Right ventricle myocardium inferior (tissue), 1 donor: ENCODE results near the gene PCNA. TPM values are rescaled to one million over a fixed set of nuclear protein-coding genes. Genes with fewer than 3 reads are reported as not detected.
"Not testable (repeated sequence)": the region's sequence is repeated elsewhere in the genome, so short reads cannot be mapped to it uniquely, and the experiment has no call there.

Source experiments
- ATAC-seq: fragments of 200-7000 bp; cut with Tn5 transposase; one replicate; pipeline ENCODE4 v1.9.1; 2020; ENCODE audit warnings: mild to moderate bottlenecking, moderate library complexity
- DNase-seq: peaks from one replicate; pipeline ENCODE4 v3.0.0; 2021; ENCODE audit errors: missing footprints
- intact Hi-C: fragments of 100-400 bp; cut with DNase I; formaldehyde crosslinking; loops from one replicate; pipeline ENCODE4 v1.11.0; 2022
- total RNA-seq: library from RNA; stranded (reverse); fragmentation: NEBNext Ultra II Directional; extraction: Animal tissue kit (Norgen Biotek cat#: 25700); gene quantifications from one replicate; pipeline ENCODE4 v1.2.1, GENCODE V29; 2021
- donor health status: DM: no; HTN: yes; CAD: no; lungs with severe emphysema.

The PCNA gene
- total RNA-seq, 1 donor from 2014 or later, result 35.8 TPM

DNA sequence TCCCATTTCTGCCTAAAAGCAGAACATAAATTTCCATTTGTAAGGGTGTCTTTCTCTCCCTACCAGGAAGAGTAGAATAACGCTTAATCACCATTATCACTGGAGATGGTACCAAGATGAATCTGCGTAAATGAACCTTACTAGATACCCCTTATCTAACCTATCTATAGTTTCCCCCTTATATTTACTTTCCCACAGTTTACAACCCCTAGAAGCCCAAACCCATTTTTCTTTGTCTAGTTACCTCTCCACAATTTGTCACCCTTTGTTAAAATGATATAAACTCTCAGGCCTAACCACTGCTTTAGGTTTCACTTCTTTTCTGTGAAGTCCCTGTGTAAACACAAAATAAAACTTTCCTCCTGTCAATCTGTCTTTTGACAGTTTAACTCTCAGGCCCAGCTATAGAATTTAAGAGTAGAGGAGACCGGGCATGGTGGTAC, 45.5 kb downstream of the PCNA start:
- DNase-seq (no peak), ATAC-seq (no peak)
- intact Hi-C loops, result loop anchor here (10.0 kb wide), 1 partner anchor 69 kb away; the partner anchor contains the start of gene SLC23A2

DNA sequence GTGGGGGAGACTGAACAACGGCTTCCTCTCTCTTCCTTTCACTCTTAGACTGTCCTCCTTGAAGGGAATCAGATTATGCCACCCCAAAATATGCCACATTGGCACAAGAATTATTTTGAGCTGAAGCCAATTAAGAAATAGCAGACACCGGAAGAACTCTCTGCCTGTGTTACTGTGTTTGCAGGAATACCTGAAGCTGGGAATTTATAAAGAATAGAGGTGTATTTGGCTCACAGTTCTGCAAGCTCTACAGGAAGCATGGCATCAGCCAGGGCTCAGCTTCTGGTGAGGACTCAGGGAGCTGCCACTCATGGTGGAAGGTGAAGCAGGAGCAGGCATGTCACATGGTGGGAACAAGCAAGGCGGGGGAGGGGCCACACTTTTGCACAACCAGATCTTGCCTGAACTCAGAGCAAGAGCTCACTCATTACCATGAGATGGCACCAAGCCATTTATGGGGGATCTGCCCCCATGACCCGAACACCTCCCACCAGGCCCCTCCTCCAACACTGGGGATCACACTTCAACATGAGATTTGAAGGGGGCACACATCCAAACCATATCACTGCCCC, 46.0 kb downstream of the PCNA start:
- ATAC-seq (no peak), DNase-seq (no peak)
- intact Hi-C loops, result loop anchor here (10.0 kb wide), 1 partner anchor 69 kb away; the partner anchor contains the start of gene SLC23A2

DNA sequence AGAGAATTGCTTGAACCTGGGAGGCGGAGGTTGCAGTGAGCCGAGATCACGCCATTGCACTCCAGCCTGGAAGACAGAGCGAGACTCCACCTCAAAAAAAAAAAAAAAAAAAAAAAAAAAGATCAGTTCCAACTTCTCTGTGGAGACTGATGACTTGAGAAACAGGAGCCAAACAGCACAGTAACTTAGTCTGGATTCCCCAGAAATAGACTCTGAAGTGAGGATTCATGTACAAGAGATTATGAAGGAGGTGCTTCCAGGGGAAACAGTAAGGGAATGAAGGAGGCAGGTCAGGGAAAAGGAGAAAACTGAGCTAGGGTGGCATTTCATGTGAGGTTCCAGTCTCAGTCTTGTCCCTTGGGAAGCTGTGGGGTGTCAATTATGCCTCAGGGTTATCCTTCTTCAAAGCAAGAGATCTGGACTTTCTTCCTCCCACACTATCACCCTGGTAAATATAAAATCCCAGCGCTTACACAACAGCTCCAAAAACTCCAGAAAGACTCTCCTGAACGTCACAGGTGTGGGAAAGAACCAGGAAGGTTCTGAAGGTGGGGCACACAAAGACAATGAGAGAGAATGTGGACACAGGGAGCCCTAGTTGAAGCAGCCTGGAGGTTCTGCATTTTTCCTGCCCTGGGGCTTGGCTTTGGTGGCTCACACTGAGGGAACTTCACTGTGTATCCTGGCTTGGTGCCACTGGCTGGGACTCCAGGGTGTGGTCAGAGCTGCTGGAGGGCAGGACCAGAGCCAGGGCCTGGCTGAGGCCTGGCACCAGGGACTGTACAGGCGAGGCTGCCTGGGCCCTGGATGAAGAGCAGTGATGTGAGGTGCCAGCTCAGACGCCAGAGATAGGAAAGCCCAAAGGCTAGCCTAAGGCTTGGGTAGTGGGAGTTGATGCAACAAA, 46.8 kb downstream of the PCNA start:
- intact Hi-C loops, result loop anchor here (10.0 kb wide), 1 partner anchor 68 kb away; the partner anchor contains the start of gene SLC23A2
- peak; percentile 94 for DNase-seq
- ATAC-seq, result peak; percentile 99

DNA sequence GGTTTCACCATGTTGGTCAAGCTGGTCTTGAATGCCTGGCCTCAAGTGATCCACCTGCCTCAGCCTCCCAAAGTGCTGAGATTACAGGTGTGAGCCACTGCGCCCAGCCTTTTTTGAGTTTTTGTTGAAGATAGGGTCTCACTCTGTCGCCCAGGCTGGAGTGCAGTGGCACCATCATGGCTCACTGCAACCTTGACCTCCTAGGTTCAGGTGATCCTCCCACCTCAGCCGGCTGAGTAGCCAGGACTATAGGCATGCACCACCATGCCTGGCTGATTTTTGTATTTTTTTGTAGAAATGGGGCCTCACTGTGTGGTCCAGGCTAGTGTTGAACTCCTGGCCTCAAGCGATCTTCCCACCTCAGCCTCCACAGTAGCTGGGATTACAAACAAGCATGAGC, 47.8 kb downstream of the PCNA start:
- not testable (repeated sequence) for ATAC-seq, DNase-seq
- intact Hi-C loops, result loop anchor here (10.0 kb wide), 1 partner anchor 67 kb away; the partner anchor contains the start of gene SLC23A2

DNA sequence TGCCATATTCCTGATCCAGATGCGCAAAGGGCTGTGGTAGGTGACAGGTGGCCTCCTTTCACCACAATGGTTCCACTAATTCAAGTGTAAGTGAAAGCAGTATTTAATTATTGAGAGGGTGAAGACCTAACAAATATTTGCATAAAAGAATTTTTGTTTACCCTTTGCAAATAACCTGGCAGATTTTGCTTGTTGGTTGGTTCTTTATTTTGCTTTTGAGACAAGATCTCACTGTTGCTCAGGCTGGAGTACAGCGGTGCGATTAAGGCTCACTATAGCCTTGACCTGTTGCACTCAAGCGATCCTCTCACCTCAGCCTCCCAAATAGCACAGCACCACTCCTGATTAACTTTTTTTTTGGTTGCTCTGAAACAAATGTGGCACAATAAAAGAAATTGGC, 49.2 kb downstream of the PCNA start:
- ATAC-seq (no peak), DNase-seq (no peak)
- intact Hi-C loops, result loop anchor here (10.0 kb wide), 1 partner anchor 66 kb away; the partner anchor contains the start of gene SLC23A2

DNA sequence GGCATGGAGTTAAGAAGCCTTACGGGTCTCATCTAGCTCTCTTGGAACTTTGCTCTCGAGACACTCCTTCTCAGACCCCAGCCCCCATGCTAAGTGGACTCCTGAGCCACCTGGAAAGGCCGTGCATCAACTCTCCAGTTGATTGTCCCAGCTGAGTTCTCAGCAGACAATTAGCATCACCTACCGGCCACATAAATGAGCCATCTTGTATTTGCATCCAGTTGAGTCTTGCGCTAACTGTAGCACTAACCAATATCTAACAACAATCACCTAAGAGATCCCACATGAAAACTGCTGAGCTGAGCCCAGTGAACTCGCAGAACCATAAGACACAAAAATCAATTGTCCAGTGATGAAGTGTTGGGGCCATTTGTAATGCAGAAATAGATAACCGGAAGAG, 49.7 kb downstream of the PCNA start:
- ATAC-seq, result no peak
- DNase-seq, result no peak
- intact Hi-C loops, result loop anchor here (10.0 kb wide), 1 partner anchor 65 kb away; the partner anchor contains the start of gene SLC23A2

DNA sequence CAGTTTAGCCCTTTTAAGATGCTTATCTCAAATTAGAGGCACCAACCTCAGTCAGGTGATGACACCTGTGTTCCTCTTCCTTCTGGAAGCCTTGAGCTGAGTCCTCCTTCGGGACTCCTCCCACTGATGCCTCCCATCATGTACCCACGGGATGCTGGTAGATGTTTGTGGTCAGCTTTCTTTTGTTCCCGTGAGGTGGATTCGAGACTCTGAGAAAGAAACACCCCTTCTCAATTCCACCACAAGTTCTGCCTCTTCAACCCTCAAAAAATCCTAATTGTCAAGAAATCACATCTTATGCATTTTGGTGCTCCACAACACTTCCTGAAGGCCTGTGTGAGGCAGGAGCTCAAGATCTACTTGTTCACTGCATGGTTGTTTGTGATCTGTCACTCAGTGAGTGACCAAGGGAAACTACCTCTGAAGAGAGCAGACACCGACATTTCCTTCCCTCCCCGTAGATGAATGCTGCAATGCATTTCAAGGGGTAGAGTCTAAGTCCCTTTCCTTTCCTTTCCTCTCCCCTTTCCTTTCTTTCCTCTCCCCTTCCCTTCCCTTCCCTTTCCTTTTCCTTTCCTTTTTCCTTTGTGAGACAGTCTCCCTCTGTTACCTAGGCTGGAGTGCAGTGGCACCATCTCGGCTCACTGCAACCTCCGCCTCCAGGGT, 50.5 kb downstream of the PCNA start:
- ATAC-seq, result no peak

DNA sequence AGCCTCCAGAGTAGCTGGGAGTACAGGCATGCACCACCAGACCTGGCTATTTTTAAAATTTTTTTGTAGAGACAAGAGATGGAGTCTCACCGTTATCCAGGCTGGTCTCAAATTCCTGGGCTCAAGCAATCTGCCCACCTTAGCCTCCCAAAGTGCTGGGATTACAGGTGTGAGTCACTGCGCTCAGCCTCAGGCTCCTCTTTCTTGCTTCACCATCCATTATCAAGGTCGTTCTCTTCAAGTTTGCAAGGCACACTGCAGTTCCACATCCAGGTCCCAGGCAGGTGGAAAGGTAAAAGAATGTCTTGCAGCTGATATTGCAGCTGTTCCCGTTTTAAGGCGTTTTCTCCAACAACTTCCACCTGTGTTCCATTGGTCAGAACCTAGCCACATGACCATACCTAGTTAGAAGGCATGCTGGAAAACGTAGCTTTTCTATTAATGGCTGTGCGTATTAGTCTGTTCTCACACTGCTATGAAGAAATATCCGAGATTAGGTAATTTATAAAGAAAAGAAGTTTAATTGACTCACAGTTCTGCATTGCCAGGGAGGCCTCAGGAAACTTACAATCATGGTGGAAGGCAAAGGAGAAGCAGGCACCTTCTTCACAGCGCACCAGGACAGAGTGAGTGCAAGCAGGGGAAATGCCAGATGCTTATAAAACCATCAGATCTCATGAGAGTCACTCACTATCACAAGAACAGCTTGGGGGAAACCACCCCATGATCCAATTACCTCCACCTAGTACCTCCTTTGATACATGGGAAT, 51.7 kb downstream of the PCNA start:
- intact Hi-C loops, result no loop called here
- ATAC-seq (no peak), DNase-seq (no peak)

More for the DNA sequence above, 50.5 kb downstream of the PCNA start:
- DNase-seq, result no peak
- intact Hi-C loops, result no loop called here

DNA sequence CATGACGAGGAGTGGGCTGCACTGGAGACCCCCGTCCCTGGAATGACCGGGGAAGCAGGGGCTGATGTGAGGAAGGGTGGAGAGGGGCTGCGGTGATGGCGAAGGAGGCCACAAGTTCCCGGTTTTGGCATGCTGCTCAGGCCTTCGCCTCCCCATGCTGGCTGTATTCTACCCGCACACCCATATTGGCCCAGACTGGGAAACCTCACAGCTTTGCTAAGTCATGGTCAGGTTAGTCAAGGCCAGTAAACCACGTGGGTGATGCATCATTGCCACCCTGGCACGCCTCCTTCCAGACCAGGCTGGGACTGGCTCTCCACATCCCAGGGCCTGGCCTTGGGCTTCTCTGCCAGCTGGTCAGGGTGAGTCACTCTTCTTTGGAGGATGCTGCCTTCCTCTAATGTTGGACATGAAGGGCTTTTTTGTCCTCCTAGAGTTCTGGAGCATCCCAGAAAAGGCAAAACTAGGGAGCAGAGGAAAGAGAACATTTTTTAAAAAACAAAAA, 53.8 kb downstream of the PCNA start:
- intact Hi-C loops, result no loop called here
- ATAC-seq, result no peak

DNA sequence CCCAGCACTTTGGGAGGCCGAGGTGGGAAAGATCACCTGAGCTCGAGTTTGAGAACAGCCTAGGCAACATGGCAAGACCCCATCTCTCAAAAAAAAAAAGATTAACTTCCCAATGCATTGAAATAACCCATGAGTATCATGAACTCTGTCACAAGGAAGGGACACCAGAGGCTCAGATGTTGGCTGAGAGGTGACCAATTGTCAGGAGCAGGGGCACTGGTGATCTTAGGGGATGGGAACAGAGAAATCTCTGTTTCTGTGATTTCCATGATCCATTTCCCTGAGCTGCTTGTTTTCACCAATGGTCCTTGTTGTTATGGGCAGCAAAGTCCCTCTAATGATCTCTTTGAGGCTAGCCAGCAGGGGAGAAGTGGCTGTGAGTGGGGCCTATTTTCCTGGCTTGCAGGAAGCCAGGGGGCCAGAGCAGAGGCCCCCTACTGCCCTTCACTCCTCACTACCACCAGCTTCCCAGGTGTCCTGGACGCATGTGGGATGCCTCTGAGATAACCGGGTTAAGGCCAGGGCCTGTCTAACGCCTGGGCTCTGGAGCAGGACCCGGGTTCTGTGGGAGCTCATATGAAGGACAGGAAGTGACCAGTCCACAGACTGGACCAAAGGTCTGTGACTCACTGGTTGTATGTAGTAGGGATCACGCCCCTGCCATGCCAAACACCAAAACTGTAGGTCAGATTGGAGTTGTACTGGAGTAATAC, 54.4 kb downstream of the PCNA start:
- DNase-seq, result no peak
- intact Hi-C loops, result no loop called here
- no peak for ATAC-seq

More for the DNA sequence above, 53.8 kb downstream of the PCNA start:
- peak; percentile 81 for DNase-seq

Other genes with a start within 250 kb of the PCNA start
- gene SLC23A2, start 118.4 kb downstream of the PCNA start, total RNA-seq, result 6.7 TPM
- gene TMEM230, start 6.9 kb downstream of the PCNA start, total RNA-seq, result 86.3 TPM
- 57.2 TPM for gene CDS2, start 7.0 kb upstream of the PCNA start, total RNA-seq
- gene PROKR2, start 197.0 kb upstream of the PCNA start, total RNA-seq, result not detected